Endothelial cell of umbilical vein (primary cell): ENCODE measurements around the gene ZNF423.

ENCODE experiments used
- CTCF ChIP-seq, 2 donors: IDR thresholded peaks; 1 replicate in 1 of 2; 2 replicates in 1 of 2; pipeline ENCODE4 v1.5.1; 2011; ENCODE audit warnings: low read length in 2 of 2, mild to moderate bottlenecking in 2 of 2, moderate library complexity in 2 of 2, control low read depth in 1 of 2, inconsistent platforms in 1 of 2, low read depth in 1 of 2; ENCODE audit not compliant: insufficient read depth in 1 of 2; ENCODE audit errors: extremely low read depth in 1 of 2
- EZH2 ChIP-seq: IDR thresholded peaks from 2 replicates; pipeline ENCODE4 v1.6.1; 2012; ENCODE audit warnings: borderline replicate concordance, low read depth, mild to moderate bottlenecking, moderate library complexity, low read length, inconsistent platforms; ENCODE audit not compliant: severe bottlenecking
- POLR2A ChIP-seq: IDR thresholded peaks from 2 replicates; pipeline ENCODE4 v1.6.1; 2012; ENCODE audit warnings: low read depth, mild to moderate bottlenecking, control low read depth, low read length

- TF ChIP-seq CTCF (IDR thresholded peaks at IDR 0.05; ENCODE audit: extremely low read depth in 1 of 2, insufficient read depth in 1 of 2, low read depth in 1 of 2, low read length in 2 of 2) (no peak), POLR2A (no peak), EZH2 (no peak)
Observed at GRCh38 chr16:49454426-49455180, 401.3 kb downstream of the ZNF423 start.
